Retina (tissue), 1 donor: ENCODE results near the gene UBL4A.

ENCODE experiments used
- DNase-seq: peaks from one replicate; pipeline ENCODE4 v3.0.0-alpha.2; 2016

Gene UBL4A

GRCh38 chrX:154436983-154437752 lies 49.2 kb downstream of the UBL4A start, which contains the start of gene GDI1:
TSS of gene GDI1 (plus strand) at chrX:154437154. CDS start at chrX:154437255, 101 bp downstream.
- peak; percentile 73 for DNase-seq

GRCh38 chrX:154436374-154436982 lies 49.9 kb downstream of the UBL4A start:
- peak; percentile 75 for DNase-seq

- no peak for DNase-seq
Measured at GRCh38 chrX:154435171-154435733, 51.2 kb downstream of the UBL4A start.

- DNase-seq: no peak
Measured at GRCh38 chrX:154434394-154435168, 51.8 kb downstream of the UBL4A start.
